ENCODE results near the gene SLC5A2.
"Not testable (repeated sequence)": the region's sequence is repeated elsewhere in the genome, so short reads cannot be mapped to it uniquely, and the experiment has no call there.

SLC5A2 gene

DNA sequence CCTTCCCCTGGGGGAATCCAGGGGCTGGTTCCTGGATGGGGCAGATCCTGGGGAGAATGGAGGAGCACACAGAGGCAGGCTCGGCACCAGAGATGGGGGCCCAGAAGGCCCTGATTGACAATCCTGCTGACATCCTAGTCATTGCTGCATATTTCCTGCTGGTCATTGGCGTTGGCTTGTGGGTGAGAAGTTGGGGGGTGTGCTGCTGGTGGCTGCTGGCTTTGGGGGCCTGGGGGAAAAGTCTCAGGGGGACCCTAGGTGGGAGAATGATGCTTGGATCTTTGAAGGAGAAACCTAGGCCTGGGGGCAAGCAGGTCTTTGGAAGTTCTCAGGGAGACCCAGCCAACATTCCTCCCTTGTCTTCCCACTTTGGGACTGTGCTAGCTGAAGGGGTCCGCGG, at the start of gene SLC5A2:
Gene SLC5A2 (plus strand): TSS at position 43 of the 400 bp plus-strand sequence. CDS start 14 bp downstream, at position 57.
- no peak for DNase-seq (ENCODE audit: low spot score)

DNA sequence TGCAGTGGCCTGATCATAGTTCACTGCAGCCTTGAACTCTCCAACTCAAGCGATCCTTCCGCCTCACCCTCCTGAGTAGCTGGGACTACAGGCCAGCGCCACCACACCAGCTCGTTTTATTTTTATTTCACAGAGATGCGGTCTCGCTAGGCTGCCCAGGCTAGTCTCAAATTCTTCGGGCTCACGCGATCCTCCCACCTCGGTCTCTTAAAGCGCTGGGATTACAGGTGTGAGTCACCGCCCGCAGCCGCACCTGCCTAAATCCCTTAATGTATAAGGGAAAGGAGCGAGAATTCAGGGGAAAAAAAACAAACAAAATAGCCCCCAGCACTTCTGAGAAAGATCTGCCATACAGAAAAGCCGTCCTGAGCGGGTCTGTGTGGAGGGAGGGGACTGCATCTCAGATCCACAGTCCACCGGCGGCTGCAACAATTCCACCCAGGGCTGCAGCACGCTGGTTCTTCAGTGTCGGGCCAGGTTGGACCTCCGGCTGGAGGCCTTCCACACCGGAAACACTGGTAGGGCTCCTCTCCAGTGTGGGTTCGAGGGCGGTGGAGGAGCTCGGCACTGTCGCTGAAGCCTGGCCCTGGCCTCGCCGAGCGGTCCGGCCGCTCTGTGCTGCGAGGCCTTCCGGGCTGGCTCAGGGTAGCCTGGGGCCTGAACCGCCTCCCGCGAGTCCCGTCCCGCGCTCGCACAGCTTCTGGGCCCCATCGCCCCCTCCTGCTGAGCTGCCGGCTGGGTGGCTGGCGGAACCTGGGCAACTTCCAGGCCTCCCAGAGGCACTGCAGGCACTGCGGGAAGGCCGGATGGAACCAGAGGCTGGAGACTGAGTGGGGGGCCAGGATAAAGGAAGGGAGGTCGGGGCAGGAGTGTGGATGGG, 47.3 kb upstream of the SLC5A2 start:
- no peak for DNase-seq (ENCODE audit: low spot score)

DNA sequence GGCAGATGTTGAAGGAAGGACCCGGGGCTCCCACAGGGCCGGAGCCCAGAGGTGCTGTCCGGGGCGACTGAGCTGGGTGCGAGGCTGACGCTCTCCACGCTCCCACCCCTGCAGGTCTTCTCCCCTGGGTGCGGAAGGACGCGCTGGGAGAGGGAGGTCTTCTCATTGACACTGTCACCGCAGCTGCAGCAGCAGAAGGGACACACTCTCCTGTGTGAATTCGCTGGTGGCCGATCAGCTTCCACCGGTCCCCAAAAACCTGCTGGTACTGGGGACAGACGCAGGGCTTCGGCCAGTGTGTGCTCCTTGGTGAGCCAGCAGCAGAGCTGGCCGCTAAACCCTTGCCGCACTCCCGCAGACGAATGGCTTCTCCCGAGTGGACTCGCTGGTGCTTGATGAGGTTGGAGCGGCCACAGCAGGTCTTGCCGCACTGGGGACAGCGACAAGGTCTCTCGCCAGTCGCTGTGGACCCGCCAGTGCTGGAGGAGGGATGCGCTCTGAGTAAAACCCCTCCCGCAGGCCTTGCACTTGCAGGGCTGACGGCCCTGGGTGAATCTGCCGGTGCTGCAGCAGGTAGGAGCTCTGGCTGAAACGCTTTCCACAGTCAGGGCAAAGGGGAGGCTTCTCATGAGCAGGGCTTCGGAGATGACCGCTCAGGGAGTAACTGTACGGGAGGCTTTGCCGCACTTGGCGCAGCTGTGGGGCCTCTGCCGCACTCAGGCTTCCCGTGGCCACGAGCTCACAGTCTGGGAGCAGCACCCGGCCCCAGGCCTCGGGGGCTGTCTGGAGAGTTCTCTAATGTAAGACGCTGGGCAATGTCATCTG, 46.5 kb upstream of the SLC5A2 start:
- DNase-seq (ENCODE audit: low spot score): no peak

DNA sequence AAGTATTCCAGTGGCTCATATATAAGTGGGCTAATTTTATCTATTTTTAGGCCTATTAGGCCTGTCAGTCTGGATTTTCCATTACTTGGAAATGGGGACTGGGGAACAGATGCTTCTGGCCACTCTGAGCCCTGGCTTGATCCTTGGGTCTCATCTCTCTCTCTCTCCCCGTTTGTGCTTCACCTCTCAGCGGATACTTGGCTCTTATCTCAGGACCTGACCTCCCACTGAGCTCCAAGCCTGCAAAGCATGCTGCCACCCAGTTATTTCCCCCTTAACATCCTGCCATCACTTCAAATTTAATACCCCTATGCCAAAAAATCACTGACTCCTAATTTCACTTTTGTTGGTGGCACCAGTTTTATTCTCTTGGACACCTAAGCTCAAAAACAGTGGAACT, 44.5 kb upstream of the SLC5A2 start:
- DNase-seq (ENCODE audit: low spot score): no peak

DNA sequence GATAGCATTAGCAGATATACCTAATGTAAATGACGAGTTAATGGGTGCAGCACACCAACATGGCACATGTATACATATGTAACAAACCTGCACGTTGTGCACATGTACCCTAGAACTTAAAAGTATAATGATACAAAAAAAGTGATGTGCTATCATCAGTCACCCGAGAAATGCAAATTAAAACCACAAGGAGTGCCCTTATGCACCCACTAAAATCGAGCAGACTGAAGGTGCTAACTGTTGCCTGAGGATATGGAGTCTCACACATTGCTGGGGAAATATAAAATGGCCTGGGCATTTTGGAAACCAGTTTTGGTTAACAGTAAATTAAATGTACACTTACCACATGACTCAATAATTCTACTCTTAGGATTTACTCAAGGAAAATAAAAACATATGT, 43.9 kb upstream of the SLC5A2 start:
- DNase-seq (ENCODE audit: low spot score): not testable (repeated sequence)

DNA sequence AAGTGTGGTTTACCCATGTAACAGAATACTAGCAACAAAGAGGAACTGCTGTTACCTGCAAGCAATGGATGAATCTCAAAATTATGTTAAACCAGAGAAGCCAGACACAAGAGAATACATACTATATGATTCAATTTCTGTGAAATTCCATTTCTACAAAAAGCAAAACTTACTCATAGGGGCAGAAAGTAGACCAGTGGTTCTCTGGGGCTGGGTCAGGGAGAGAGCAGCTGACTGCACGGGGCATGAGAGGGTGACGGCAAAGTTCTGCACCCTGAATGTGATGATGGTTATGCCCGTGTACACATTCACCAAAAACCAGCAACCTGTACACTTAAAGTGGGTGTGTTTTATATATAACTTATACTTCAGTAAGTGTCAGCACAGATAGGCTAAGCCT, 43.4 kb upstream of the SLC5A2 start:
- no peak for DNase-seq (ENCODE audit: low spot score)

DNA sequence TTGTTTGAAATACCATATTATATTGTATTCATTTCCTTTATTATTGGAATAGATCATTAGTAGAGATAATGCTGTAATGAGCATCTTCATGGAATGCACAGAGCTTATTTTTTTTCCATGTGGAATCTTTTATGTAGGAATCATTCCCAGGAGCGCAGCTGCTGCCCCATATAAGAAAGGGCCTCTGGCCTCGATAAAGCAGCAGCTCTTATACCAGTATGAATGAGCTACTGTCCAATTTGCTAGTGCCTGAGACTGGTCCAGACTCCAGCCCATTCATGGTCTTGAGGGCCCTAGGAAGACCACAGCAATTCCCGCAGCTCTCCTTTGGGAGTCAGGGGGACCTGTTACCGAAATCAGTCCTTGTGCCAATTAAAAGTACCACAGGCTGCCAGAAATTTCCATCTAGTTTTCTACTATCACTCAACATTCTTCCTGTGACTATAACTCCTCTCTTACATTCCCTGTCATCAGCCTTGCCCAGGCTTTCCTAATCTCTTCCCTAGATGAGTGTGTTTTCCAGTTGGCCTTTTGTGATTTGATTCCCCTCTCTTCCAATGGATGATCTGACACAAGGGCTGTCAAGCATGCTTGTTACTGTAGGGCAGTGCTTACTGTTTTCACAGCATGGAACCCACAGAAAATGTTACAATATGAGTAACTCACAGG, 42.3 kb upstream of the SLC5A2 start:
- no peak for DNase-seq (ENCODE audit: low spot score)

DNA sequence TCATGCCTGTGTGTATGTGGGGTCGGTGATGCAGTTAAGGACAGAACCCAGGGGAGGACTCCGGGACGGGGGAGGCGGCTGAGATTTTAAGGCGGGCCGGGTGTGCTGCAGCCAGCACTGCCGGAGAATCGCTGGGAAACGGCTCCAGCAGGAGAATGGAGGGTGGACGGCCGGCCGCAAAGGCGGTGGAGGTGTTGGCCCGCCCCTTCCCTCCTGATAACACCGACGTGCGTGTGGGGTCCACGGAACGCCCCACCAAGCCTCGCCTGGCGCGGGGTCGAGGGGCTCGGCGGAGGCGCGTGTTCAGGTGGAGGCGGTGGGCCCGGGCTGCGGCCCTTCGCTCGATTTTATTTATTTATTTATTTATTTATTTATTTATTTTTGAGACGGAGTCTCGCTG, 41.0 kb upstream of the SLC5A2 start:
- DNase-seq (ENCODE audit: low spot score): no peak

DNA sequence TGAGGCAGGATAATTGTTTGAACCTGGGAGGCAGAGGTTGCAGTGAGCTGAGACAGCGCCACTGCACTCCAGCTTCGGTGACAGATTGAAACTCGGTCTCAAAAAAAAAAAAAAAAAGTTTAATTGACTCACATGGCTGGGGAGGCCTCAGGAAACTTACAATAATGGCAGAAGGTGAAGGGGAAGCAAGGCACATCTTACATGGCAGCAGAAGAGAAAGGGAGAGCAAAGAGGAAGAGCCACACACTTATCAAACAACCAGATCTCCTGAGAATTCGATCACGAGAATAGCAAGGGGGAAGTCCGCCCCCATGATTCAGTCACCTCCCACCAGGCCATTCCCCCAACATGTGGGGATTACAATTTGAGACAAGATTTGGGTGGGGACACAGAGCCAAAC, 37.0 kb upstream of the SLC5A2 start:
- not testable (repeated sequence) for DNase-seq (ENCODE audit: low spot score)

DNA sequence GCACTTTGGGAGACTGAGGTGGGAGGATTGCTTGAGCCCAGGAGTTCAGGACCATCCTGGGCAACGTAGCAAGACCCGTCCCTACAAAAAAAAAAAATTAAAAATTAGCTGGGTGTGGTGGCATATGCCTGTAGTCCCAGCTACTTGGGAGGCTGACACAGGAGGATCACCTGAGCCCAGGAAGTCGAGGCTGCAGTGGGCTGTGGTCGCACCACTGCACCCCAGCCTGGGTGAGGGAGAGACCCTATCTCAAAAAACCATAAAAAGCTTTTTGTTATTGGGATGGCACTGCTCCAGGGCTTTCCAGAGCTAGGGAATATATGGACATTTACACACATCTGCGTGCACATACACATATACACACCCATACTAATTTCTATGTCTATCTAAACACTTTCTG, 31.7 kb upstream of the SLC5A2 start:
- no peak for DNase-seq (ENCODE audit: low spot score)

DNA sequence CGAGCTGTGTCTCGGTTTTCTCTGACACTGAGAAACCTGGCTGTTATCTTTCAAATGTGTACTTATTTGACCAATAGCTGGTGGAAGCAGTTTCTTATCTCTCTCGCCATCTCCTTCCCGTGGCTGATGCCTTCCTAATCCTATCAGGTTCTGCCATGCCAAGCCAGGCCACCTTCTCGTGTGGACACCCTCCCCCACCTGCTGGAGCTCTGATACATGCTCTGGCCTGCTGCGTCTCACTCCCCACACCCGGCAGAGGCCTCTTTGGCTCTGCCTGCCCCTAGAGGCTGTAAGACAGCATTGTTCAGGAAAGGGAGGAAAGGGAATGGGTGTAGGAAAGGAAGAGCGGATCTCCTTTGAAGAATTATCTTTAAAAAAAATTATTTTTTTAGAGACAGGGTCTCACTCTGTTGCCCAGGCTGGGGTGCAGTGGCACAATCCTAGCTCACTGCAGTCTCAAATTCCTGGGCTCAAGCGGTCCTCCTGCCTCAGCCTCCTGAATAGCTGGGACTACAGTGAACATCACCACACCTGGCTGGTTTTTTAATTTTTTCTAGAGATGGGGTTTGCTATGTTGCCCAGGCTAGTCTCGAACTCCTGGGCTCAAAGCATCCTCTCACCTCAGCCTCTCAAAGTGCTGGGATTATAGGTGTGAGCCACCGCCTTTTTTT, 31.1 kb upstream of the SLC5A2 start:
- DNase-seq (ENCODE audit: low spot score): peak; percentile 83

DNA sequence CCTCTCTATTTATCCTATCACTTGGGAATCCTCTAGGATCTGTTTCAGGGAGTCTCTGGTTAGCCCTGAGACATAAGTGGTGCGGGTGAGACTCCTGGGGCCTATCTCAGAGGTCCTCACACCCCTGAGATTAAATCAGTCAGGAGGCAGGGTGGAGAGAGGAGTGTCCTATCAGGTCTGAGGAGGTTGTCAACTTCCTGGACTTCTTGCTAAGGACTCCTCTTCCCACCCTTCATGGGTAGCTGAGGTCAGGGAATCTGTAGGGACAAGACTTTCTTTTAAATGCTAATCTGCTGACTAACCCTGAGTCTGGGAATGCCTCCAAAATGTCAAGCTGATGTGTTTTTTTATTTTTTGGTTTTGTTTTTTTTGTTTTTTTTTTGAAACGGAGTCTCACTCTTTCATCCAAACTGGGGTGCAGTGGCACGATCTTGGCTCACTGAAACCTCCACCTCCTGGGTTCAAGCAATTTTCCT, 30.3 kb upstream of the SLC5A2 start:
- peak; percentile 86 for DNase-seq (ENCODE audit: low spot score)

DNA sequence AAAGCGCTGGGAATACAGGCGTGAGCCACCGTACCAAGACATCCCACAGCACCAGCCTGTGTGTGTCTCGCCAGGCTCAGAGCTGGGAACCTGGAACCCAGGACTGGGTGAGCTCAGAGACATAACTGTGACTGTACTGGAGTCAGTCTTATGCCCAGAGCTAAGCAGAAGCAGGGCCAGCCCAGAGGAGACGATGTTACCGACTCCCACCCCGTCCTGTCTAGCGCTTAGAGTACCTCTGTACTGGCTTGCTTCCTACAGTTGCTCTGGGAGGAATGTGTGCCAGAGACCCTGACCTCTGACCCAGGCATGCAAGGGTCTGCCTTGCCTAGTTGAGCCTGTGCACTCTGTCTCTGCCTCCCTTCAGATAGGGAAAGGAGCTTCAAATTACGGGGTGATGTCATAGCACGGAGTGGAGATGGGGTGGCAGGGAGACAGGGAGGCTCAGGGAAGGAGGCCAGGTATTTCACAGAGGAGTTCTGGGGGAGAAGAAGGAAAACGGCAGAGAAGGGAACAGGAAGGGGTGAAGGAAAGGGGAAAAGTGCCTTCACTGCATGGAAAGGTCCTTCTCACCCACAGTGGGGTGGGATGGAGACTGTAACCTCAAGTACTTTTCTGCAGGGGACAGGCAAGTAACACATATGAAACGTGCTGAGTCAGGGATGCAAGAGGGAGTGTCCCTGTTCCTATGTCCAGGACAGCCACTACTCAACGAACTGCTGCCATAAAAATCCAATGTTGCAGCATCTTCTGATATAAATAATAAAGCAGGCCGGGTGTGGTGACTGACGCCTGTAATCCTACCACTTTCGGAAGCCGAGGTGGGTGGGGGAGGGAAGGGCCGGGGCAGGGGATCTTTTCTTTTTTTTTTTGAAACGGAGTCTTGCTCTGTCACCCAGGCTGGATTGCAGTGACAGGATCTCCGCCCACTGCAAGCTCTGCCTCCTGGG, 29.4 kb upstream of the SLC5A2 start:
- peak; percentile 11 for DNase-seq (ENCODE audit: low spot score)

DNA sequence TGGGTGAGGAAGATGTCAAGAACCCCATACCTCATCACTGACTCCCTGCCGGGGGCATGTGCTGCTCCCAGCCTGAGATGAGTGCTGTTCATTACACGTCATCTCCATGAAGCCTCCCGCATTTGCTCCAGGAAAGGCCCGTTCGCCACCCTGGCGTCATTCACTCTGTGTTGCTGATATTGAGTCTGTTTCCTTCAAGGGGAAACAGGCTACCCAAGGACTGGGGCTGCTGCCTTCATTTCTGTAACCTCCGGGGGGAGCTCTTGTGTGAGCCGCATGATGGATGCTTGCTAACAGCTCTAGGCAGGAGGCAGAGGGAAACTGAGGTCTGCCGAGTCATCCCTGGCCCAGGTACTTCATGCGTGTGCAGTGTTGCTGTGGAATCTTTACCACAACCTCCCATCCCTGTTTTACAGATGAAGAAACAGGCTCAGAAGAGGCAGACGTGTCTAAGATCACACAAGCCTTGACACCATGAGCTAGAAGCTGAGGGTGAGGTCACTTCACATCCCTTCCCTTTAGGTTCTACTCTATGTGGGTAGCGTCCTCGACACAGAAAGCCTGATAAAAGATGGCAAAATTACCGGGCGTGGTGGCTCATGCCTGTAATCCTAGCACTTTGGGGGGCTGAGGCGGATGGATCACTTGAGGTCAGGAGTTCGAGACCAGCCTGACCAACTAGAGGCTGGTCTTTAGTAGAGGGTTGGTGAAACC, 27.2 kb upstream of the SLC5A2 start:
- peak; percentile 6 for DNase-seq (ENCODE audit: low spot score)

DNA sequence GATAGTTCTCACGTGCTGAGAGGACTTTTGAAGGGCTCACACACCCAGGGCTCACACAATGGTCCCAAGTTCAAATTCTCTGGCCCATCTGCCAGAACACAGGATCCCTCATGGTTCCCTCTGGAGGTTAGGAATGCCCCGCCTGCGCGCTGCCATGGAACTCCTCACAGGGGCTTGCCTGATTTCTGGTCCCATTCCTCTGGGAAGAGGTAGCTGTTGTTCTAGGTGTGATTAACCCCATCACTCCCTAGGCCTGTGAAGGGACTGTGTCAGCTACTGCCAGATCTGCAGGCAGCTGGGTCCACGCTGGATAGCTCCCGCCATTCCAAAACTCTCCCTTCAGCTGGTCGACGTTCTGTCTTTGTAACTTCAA, 25.9 kb upstream of the SLC5A2 start:
- DNase-seq (ENCODE audit: low spot score): no peak

DNA sequence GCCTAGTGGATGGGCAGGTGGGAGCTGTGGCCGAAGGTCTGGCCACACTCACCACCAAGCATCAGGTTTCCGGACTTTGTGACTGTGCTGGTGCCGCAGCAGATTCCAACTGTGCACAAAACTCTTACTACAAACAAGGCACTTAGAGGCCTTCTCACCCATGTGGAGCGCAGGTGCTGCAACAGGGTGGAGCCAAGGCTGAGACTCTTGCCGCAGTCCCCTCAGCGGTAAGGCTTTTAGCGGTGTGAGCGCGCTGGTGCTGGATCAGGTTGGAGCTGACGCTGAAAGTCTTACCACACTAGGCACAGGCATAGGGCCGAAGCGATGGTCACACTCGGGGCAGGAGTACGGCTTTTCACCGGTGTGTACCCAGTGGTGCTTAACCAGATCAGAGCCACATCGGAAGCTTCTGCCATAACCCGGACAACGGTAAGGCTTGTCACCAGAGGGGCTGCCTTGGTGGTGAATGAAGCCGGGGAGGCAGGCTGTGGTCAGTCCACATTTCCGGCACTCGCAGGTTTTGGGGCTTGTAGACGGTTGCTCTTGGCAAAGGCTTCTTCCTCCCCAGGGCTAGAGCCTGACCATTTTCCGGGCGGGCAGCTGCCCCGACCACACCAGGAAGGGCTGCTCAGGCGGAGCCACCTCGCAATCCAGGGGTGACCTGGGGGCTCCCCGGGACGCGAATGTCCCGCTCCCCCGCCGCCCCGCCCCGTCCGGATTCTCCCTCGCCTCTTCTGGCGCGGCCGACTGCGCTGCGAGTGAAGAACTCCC, 24.7 kb upstream of the SLC5A2 start:
- DNase-seq (ENCODE audit: low spot score): peak; percentile 71

DNA sequence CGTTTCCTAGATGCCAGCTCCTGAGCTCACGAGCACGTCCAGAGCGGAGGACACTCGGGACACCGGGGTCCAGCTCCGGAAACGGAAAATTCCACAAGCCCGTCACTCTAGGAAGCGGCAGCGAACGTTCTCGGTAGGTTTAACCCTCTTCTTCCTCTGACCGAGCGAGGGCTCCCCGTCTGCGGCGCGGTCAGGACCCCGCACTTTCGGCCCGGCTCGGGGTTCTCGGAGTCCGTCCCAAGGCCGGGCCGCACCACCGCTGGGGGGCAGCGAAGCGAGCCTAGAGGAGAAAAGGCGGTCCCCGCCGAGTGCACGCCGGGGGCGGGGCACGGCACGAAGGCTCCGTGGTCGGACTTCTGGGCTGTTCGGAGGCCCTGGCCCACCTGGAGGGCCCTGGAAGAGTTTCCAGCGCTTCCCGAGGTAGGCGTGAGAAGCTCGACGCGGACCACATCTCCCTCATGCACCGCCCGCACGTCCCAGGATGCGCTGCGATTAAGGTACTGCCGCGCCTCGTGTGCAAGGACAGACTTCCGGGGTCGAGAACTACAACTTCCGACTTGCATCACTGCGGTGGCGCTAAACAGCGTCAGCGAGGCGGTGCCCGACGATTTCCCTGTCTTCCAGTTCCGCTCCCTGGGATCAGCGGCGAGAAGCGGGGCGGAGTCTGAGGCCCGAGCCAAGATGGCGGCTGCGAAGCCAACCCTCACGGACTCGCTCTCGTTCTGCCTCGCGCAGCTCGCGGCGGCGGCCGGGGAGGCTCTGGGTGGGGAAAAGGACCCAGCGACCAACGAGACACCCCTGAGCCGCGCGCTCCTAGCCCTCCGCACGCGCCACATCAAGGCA, 23.9 kb upstream of the SLC5A2 start, which contains the start of gene ARMC5:
Gene ARMC5 (plus strand): TSS at position 658 of the 843 bp plus-strand sequence. CDS start 24 bp downstream, at position 682.
- DNase-seq (ENCODE audit: low spot score): peak; percentile 98
